Upper lobe of right lung (tissue), 1 donor: ENCODE results near the gene C1QL3. TPM values are rescaled to one million over a fixed set of nuclear protein-coding genes. Genes with fewer than 3 reads are reported as not detected.
A peak's percentile ranks its signal among the peaks of the same experiment; 100 is the strongest.

ENCODE experiments used
- ATAC-seq: fragments of 200-7000 bp; cut with Tn5 transposase; one replicate; pipeline ENCODE4 v1.9.1; 2020; ENCODE audit warnings: mild to moderate bottlenecking, moderate library complexity
- DNase-seq: peaks from one replicate; pipeline ENCODE4 v3.0.0-alpha.2; 2020
- H3K27ac ChIP-seq: fragments of 200-600 bp; one replicate; pipeline ENCODE4 v1.8.0; 2022
- H3K27me3 ChIP-seq: fragments of 200-600 bp; one replicate; pipeline ENCODE4 v1.8.0; 2022; ENCODE audit warnings: mild to moderate bottlenecking
- H3K36me3 ChIP-seq: fragments of 200-600 bp; one replicate; pipeline ENCODE4 v1.8.0; 2022
- H3K4me1 ChIP-seq: fragments of 200-600 bp; one replicate; pipeline ENCODE4 v1.8.0; 2022
- H3K4me3 ChIP-seq: fragments of 200-600 bp; one replicate; pipeline ENCODE4 v1.8.0; 2022; ENCODE audit warnings: mild to moderate bottlenecking
- H3K9me3 ChIP-seq: fragments of 200-600 bp; one replicate; pipeline ENCODE4 v1.8.0; 2022
- intact Hi-C: fragments of 100-400 bp; cut with DNase I; formaldehyde crosslinking; loops from one replicate; pipeline ENCODE4 v1.11.0; 2022
- total RNA-seq: library from RNA; stranded (reverse); fragmentation: NEBNext Ultra II Directional; extraction: Animal tissue kit (Norgen Biotek cat#: 25700); gene quantifications from one replicate; pipeline ENCODE4 v1.2.1, GENCODE V29; 2021
- TF ChIP-seq, protein P1 (sequence below): fragments of 200-600 bp; IDR thresholded peaks from one replicate; pipeline ENCODE4 v1.8.0; 2022; ENCODE audit warnings: antibody characterized with exemption
- donor health status: DM: no; HTN: yes; CAD: no; lungs with severe emphysema.

The C1QL3 gene
- total RNA-seq, 1 donor from 2014 or later, result not detected

GRCh38 chr10:16518822-16519221, 2.9 kb downstream of the C1QL3 start:
- intact Hi-C loops, result no loop called here
- no peaks in the 10 kb centered on the region for H3K9me3 ChIP-seq
- no peak overlapping the region for H3K27ac ChIP-seq
- H3K4me1 ChIP-seq, result peaks cover 17% of the 10 kb centered on the region
- H3K36me3 ChIP-seq, result no peaks in the 10 kb centered on the region
- ATAC-seq (no peak), DNase-seq (no peak)
- TF ChIP-seq, protein P1, sequence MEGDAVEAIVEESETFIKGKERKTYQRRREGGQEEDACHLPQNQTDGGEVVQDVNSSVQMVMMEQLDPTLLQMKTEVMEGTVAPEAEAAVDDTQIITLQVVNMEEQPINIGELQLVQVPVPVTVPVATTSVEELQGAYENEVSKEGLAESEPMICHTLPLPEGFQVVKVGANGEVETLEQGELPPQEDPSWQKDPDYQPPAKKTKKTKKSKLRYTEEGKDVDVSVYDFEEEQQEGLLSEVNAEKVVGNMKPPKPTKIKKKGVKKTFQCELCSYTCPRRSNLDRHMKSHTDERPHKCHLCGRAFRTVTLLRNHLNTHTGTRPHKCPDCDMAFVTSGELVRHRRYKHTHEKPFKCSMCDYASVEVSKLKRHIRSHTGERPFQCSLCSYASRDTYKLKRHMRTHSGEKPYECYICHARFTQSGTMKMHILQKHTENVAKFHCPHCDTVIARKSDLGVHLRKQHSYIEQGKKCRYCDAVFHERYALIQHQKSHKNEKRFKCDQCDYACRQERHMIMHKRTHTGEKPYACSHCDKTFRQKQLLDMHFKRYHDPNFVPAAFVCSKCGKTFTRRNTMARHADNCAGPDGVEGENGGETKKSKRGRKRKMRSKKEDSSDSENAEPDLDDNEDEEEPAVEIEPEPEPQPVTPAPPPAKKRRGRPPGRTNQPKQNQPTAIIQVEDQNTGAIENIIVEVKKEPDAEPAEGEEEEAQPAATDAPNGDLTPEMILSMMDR, result peak; percentile 19
- H3K27me3 ChIP-seq, result peaks cover 33% of the 10 kb centered on the region
- H3K4me3 ChIP-seq, result no peak overlapping the region

- H3K9me3 ChIP-seq, result no peaks in the 10 kb centered on the region
- TF ChIP-seq, protein P1, result no peak
- ATAC-seq, result no peak
- H3K36me3 ChIP-seq, result peaks cover 13% of the 10 kb centered on the region
- no peak overlapping the region for H3K4me3 ChIP-seq
- intact Hi-C loops, result no loop called here
- no peak for DNase-seq
- no peak overlapping the region for H3K27ac ChIP-seq
- H3K27me3 ChIP-seq, result no peaks in the 10 kb centered on the region
- no peaks in the 10 kb centered on the region for H3K4me1 ChIP-seq
Measured at GRCh38 chr10:16510843-16511242, 10.8 kb downstream of the C1QL3 start.

- H3K4me1 ChIP-seq, result no peaks in the 10 kb centered on the region
- no peaks in the 10 kb centered on the region for H3K9me3 ChIP-seq
- H3K27me3 ChIP-seq, result no peaks in the 10 kb centered on the region
- TF ChIP-seq, protein P1, result no peak
- H3K36me3 ChIP-seq, result peaks cover 17% of the 10 kb centered on the region
- no peak for ATAC-seq
- intact Hi-C loops, result no loop called here
- H3K4me3 ChIP-seq, result no peak overlapping the region
- no peak for DNase-seq
- no peak overlapping the region for H3K27ac ChIP-seq
Measured at GRCh38 chr10:16509996-16510395, 11.7 kb downstream of the C1QL3 start.

- ATAC-seq (no peak), DNase-seq (no peak)
- Histone ChIP-seq H3K36me3 (peaks cover 9% of the 10 kb centered on the region), H3K4me1 (no peaks in the 10 kb centered on the region), H3K27ac (no peak overlapping the region), H3K9me3 (no peaks in the 10 kb centered on the region), H3K27me3 (no peaks in the 10 kb centered on the region), H3K4me3 (no peak overlapping the region)
- TF ChIP-seq, protein P1, result no peak
- intact Hi-C loops, result no loop called here
Measured at GRCh38 chr10:16505161-16505560, 16.5 kb downstream of the C1QL3 start.

DNA sequence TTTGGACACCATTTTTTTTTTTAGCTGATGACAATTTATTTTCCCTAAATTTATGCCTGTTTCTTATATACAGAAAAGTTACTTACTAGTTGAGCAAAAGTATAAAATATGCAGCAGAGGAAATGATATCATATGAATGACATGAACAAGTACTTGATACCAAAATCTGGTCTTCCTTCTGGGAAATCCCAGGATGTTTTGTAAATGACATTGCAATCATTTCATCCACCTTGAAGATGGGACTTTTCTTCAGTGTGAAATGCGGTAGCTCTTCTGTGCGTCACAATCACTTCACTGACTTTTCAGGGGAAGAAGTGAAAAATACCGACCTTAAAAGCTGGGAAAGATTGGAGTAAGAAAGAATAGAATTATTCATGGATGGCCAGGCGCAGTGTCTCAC, 23.8 kb downstream of the C1QL3 start:
- no peaks in the 10 kb centered on the region for H3K9me3 ChIP-seq
- no peaks in the 10 kb centered on the region for H3K27me3 ChIP-seq
- intact Hi-C loops, result no loop called here
- H3K27ac ChIP-seq, result no peak overlapping the region
- ATAC-seq (no peak), DNase-seq (no peak)
- no peaks in the 10 kb centered on the region for H3K36me3 ChIP-seq
- H3K4me1 ChIP-seq, result no peaks in the 10 kb centered on the region
- no peak overlapping the region for H3K4me3 ChIP-seq
- TF ChIP-seq, protein P1, result no peak

GRCh38 chr10:16493884-16494536, 27.7 kb downstream of the C1QL3 start:
- Histone ChIP-seq H3K27ac (no peak overlapping the region), H3K36me3 (no peaks in the 10 kb centered on the region), H3K4me1 (no peaks in the 10 kb centered on the region), H3K9me3 (no peaks in the 10 kb centered on the region), H3K27me3 (no peaks in the 10 kb centered on the region), H3K4me3 (no peak overlapping the region)
- intact Hi-C loops, result no loop called here
- TF ChIP-seq, protein P1, result no peak
- DNase-seq (no peak), ATAC-seq (no peak)
